A549 (cell line): ENCODE measurements around the gene MT3. TPM values are rescaled to one million over a fixed set of nuclear protein-coding genes. Genes with fewer than 3 reads are reported as not detected.

Experiments used
- ATAC-seq, 2 experiments: fragments of 200-7000 bp in 1 of 2; fragments of >200 bp in 1 of 2; cut with Nextera tagmentation in 1 of 2; cut with Tn5 transposase in 1 of 2; 3 replicates each; pipeline versions ENCODE4 v1.8.0 to v1.9.1; 2018 to 2020; ENCODE audit warnings: mild to moderate bottlenecking in 1 of 2, moderate library complexity in 1 of 2
- CTCF ChIA-PET: fragments of 300-600 bp; sonication (Branson Sonifier 250); formaldehyde crosslinking; extraction: SDS; loops from one replicate; lab custom pipeline; 2021; ENCODE audit warnings: antibody characterized with exemption, inconsistent platforms; lab: Yijun Ruan, JAX
- POLR2A ChIA-PET: fragments of 350-600 bp; formaldehyde crosslinking; extraction: SDS; loops from one replicate; lab custom pipeline; 2021; ENCODE audit warnings: antibody characterized with exemption, inconsistent platforms; lab: Yijun Ruan, JAX
- DNase-seq, 2 experiments: peaks; one replicate each; pipeline versions ENCODE4 v3.0.0 to v3.0.0-alpha.2; 2011 to 2016; ENCODE audit warnings: low read depth in 1 of 2, low spot score in 1 of 2
- FAIRE-seq: peaks from 2 replicates; lab custom pipeline; 2011; peaks lifted over from hg19 to GRCh38; lab: Jason Lieb, UNC
- H3K27ac ChIP-seq, 2 experiments: fragments of >200 bp; sonication (Bioruptor Twin); formaldehyde crosslinking; 3 replicates each; pipeline ENCODE4 v1.5.1; 2016 to 2017
- H3K4me1 ChIP-seq: fragments of >200 bp; sonication (Bioruptor Twin); formaldehyde crosslinking; 3 replicates; pipeline ENCODE4 v1.6.1; 2016
- H3K4me2 ChIP-seq: fragments of >200 bp; sonication (Bioruptor Twin); formaldehyde crosslinking; 3 replicates; pipeline ENCODE4 v1.6.1; 2016
- H3K4me3 ChIP-seq: fragments of >200 bp; sonication (Bioruptor Twin); formaldehyde crosslinking; 3 replicates; pipeline ENCODE4 v1.5.1; 2016
- H3K9me3 ChIP-seq: fragments of >200 bp; sonication (Bioruptor Twin); formaldehyde crosslinking; 3 replicates; pipeline ENCODE4 v1.6.1; 2016
- ATOH8 ChIP-seq: fragments of 250-450 bp; sonication (Bioruptor Pico); IDR thresholded peaks from 2 replicates; pipeline ENCODE4 v1.5.0; 2020; ENCODE audit warnings: low read depth, mild to moderate bottlenecking, moderate library complexity
- BCL3 ChIP-seq: fragments of >200 bp; sonication (Bioruptor Twin); formaldehyde crosslinking; IDR thresholded peaks from 3 replicates; pipeline ENCODE4 v1.6.1; 2016
- BHLHE40 ChIP-seq: IDR thresholded peaks from 2 replicates; pipeline ENCODE4 v1.6.1; 2012; ENCODE audit warnings: low read depth, low read length, inconsistent platforms
- CBX8 ChIP-seq: fragments of 200-600 bp; sonication (generic); IDR thresholded peaks from 2 replicates; pipeline ENCODE4 v1.6.1; 2016
- CHD2 ChIP-seq: fragments of 150-350 bp; IDR thresholded peaks from 2 replicates; pipeline ENCODE4 v1.6.1; 2014; ENCODE audit warnings: low read length; ENCODE audit not compliant: partially characterized antibody
- CHD4 ChIP-seq: fragments of 200-600 bp; sonication (generic); IDR thresholded peaks from 2 replicates; pipeline ENCODE4 v1.6.1; 2016; ENCODE audit warnings: antibody characterized with exemption, mild to moderate bottlenecking, borderline replicate concordance
- CTCF ChIP-seq: fragments of >200 bp; sonication (Bioruptor Twin); formaldehyde crosslinking; IDR thresholded peaks from 3 replicates; pipeline ENCODE4 v1.5.1; 2016
- ELK1 ChIP-seq: fragments of 150-350 bp; IDR thresholded peaks from 2 replicates; pipeline ENCODE4 v1.6.1; 2014; ENCODE audit warnings: low read depth, mild to moderate bottlenecking, low read length
- EP300 ChIP-seq, 2 experiments: fragments of >200 bp; sonication (Bioruptor Twin); formaldehyde crosslinking; IDR thresholded peaks; 2 replicates in 1 of 2; 3 replicates in 1 of 2; pipeline ENCODE4 v1.6.1; 2016 to 2017
- ESRRA ChIP-seq: fragments of 150-350 bp; IDR thresholded peaks from 2 replicates; pipeline ENCODE4 v1.6.1; 2014; ENCODE audit warnings: mild to moderate bottlenecking, low read length, borderline replicate concordance
- GATA3 ChIP-seq: IDR thresholded peaks from 2 replicates; pipeline ENCODE4 v1.6.1; 2012; ENCODE audit warnings: borderline replicate concordance
- HES2 ChIP-seq: fragments of >200 bp; sonication (Bioruptor Twin); formaldehyde crosslinking; IDR thresholded peaks from 2 replicates; pipeline ENCODE4 v1.6.1; 2016
- HMGXB4 ChIP-seq: fragments of 250-450 bp; sonication (Bioruptor Pico); IDR thresholded peaks from 2 replicates; pipeline ENCODE4 v1.5.0; 2021; ENCODE audit warnings: mild to moderate bottlenecking, moderate library complexity, borderline replicate concordance
- HOXB13 ChIP-seq: fragments of 250-450 bp; sonication (Bioruptor Pico); IDR thresholded peaks from 2 replicates; pipeline ENCODE4 v1.5.0; 2020; ENCODE audit warnings: low read depth, mild to moderate bottlenecking, moderate library complexity
- HOXB5 ChIP-seq: fragments of 250-450 bp; sonication (Bioruptor Pico); IDR thresholded peaks from 2 replicates; pipeline ENCODE4 v1.5.0; 2020; ENCODE audit warnings: mild to moderate bottlenecking, moderate library complexity
- JUN ChIP-seq, 2 experiments: fragments of >200 bp; sonication (Bioruptor Twin); formaldehyde crosslinking; IDR thresholded peaks; 2 replicates in 1 of 2; 3 replicates in 1 of 2; pipeline ENCODE4 v1.6.1; 2016 to 2017
- JUNB ChIP-seq: fragments of >200 bp; sonication (Bioruptor Twin); formaldehyde crosslinking; IDR thresholded peaks from 2 replicates; pipeline ENCODE4 v1.6.1; 2016
- KDM5A ChIP-seq: fragments of 200-600 bp; sonication (generic); IDR thresholded peaks from 2 replicates; pipeline ENCODE4 v1.6.1; 2016; ENCODE audit warnings: antibody characterized with exemption, mild to moderate bottlenecking
- MAFK ChIP-seq: fragments of 450-650 bp; IDR thresholded peaks from 2 replicates; pipeline ENCODE4 v1.6.1; 2014; ENCODE audit not compliant: partially characterized antibody
- NPAS2 ChIP-seq: fragments of 250-450 bp; sonication (Bioruptor Pico); IDR thresholded peaks from 2 replicates; pipeline ENCODE4 v1.8.0; 2022; ENCODE audit warnings: mild to moderate bottlenecking, moderate library complexity, borderline replicate concordance
- NR3C1 ChIP-seq: fragments of >200 bp; sonication (Bioruptor Twin); formaldehyde crosslinking; IDR thresholded peaks from 3 replicates; pipeline ENCODE4 v1.6.1; 2017
- PBX3 ChIP-seq: IDR thresholded peaks from 2 replicates; pipeline ENCODE4 v1.6.1; 2012
- PHF8 ChIP-seq: fragments of 200-600 bp; sonication (generic); IDR thresholded peaks from 2 replicates; pipeline ENCODE4 v1.6.1; 2016; ENCODE audit warnings: low read depth, mild to moderate bottlenecking, antibody characterized with exemption, moderate library complexity, borderline replicate concordance
- RAD21 ChIP-seq, 2 experiments: fragments of >200 bp in 1 of 2; sonication (Bioruptor Twin) in 1 of 2; formaldehyde crosslinking in 1 of 2; IDR thresholded peaks in 1 of 2; conservative IDR thresholded peaks in 1 of 2; 2 replicates in 1 of 2; 3 replicates in 1 of 2; pipeline ENCODE4 v1.6.1; 2012 to 2018; ENCODE audit warnings: inconsistent platforms in 1 of 2
- RFX5 ChIP-seq: fragments of 450-650 bp; IDR thresholded peaks from 2 replicates; pipeline ENCODE4 v1.7.1; 2014; ENCODE audit warnings: antibody characterized with exemption, mild to moderate bottlenecking, moderate library complexity
- TFCP2L1 ChIP-seq: fragments of 250-450 bp; sonication (Bioruptor Pico); IDR thresholded peaks from 2 replicates; pipeline ENCODE4 v1.5.0; 2021; ENCODE audit warnings: mild to moderate bottlenecking
- WGBS: methylation state at CpG from one replicate; pipeline ENCODE4 v1.1.6; 2017; ENCODE audit errors: missing lambda C conversion rate; 5-methylcytosine and 5-hydroxymethylcytosine counted together
- polyA plus RNA-seq, 4 experiments: library from polyadenylated mRNA; depleted of rRNA in 3 of 4; stranded (reverse); fragments of >200 nt; fragmentation: RNase III in 1 of 4; extraction: RNeasy Plus Mini Kit Qiagen cat#74134 plus additional on column Dnase treatment in 1 of 4; gene quantifications; 2 replicates in 3 of 4; 3 replicates in 1 of 4; pipeline ENCODE4 v1.2.3, GENCODE V29; 2011 to 2017

Gene MT3
- polyA plus RNA-seq, 2 of the 4 experiments (the other 2 are of a cell fraction) = 0.16 to 0.21 TPM

GRCh38 chr16:56571525-56571924 lies 17.8 kb upstream of the MT3 start:
- CTCF ChIA-PET = interaction anchor here (0.9 to 1.0 kb wide), 2 partner anchors 10 to 57 kb away, joined by 3 read pairs; no protein-coding TSS in a partner anchor
- no peak overlapping the region for H3K27ac ChIP-seq
- TF ChIP-seq EP300 (IDR thresholded peaks at IDR 0.05) (no peak), NR3C1 (no peak), JUN (IDR thresholded peaks at IDR 0.05) (no peak), NPAS2 (no peak), RFX5 (no peak), KDM5A (no peak), BHLHE40 (no peak), PHF8 (no peak), CHD4 (no peak), ESRRA (no peak), HOXB5 (CRISPR knock-in tag) (no peak), TFCP2L1 (CRISPR knock-in tag) (no peak), CBX8 (no peak), CHD2 (no peak), BCL3 (no peak), HMGXB4 (CRISPR knock-in tag) (no peak), ELK1 (no peak), CTCF (no peak), RAD21 (conservative IDR thresholded peaks at IDR 0.05 in 1 of 2, IDR thresholded peaks at IDR 0.05 in 1 of 2) (no peak)
- POLR2A ChIA-PET = no interaction called here
- peaks cover 12% of the 10 kb centered on the region for H3K9me3 ChIP-seq
- ATAC-seq (0 out of 6 replicates have a peak, but pooled peaks of 1 of the 2 experiments have one; percentile 43), DNase-seq (no peak), FAIRE-seq (no peak)
- no peaks in the 10 kb centered on the region for H3K4me1 ChIP-seq
- H3K4me2 ChIP-seq = no peak overlapping the region
- WGBS = 77% methylated on average over 11 of the region's 11 CpGs
- no peak overlapping the region for H3K4me3 ChIP-seq

- Histone ChIP-seq H3K9me3 (peaks cover 12% of the 10 kb centered on the region), H3K4me1 (no peaks in the 10 kb centered on the region), H3K27ac (no peak overlapping the region), H3K4me3 (no peak overlapping the region), H3K4me2 (no peak overlapping the region)
- ATAC-seq (no peak), DNase-seq (no peak), FAIRE-seq (no peak)
- 0% methylated on average over 1 of the region's 1 CpG for WGBS
- CTCF ChIA-PET = interaction anchor here (1.5 to 3.6 kb wide), 2 partner anchors 127 to 128 kb away, joined by 5 to 22 read pairs; no protein-coding TSS in a partner anchor
- POLR2A ChIA-PET = no interaction called here
- TF ChIP-seq GATA3 (no peak), HOXB5 (CRISPR knock-in tag) (no peak), JUNB (no peak), HES2 (no peak), MAFK (no peak), PBX3 (no peak), CBX8 (no peak), BCL3 (no peak), HOXB13 (CRISPR knock-in tag) (no peak), JUN (IDR thresholded peaks at IDR 0.05) (no peak), ATOH8 (CRISPR knock-in tag) (no peak)
These were observed 14.7 kb upstream of the MT3 start for GRCh38 chr16:56574625-56575024.
